OCI-LY7 (cell line): Measurements from ENCODE around the gene TGFBR3.

Experiments used
- EZH2phosphoT487 ChIP-seq: fragments of 200-600 bp; sonication (generic); IDR thresholded peaks from 2 replicates; pipeline ENCODE4 v1.6.1; 2018; ENCODE audit warnings: low read depth, borderline replicate concordance, mild to moderate bottlenecking, mixed run types, antibody characterized with exemption, low read length, moderate library complexity, mixed read lengths
- TF ChIP-seq, protein P1 (sequence below): fragments of 200-600 bp; sonication (generic); conservative IDR thresholded peaks from 2 replicates; pipeline ENCODE4 v1.5.1; 2014; ENCODE audit warnings: mild to moderate bottlenecking, antibody characterized with exemption, low read length, moderate library complexity, mixed read lengths

- TF ChIP-seq, protein P1, sequence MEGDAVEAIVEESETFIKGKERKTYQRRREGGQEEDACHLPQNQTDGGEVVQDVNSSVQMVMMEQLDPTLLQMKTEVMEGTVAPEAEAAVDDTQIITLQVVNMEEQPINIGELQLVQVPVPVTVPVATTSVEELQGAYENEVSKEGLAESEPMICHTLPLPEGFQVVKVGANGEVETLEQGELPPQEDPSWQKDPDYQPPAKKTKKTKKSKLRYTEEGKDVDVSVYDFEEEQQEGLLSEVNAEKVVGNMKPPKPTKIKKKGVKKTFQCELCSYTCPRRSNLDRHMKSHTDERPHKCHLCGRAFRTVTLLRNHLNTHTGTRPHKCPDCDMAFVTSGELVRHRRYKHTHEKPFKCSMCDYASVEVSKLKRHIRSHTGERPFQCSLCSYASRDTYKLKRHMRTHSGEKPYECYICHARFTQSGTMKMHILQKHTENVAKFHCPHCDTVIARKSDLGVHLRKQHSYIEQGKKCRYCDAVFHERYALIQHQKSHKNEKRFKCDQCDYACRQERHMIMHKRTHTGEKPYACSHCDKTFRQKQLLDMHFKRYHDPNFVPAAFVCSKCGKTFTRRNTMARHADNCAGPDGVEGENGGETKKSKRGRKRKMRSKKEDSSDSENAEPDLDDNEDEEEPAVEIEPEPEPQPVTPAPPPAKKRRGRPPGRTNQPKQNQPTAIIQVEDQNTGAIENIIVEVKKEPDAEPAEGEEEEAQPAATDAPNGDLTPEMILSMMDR: no peak
- no peak for TF ChIP-seq EZH2phosphoT487
Observed at GRCh38 chr1:91790392-91790791, 95.6 kb downstream of the TGFBR3 start.
